Smooth muscle cell (in vitro differentiated cells): Measurements from ENCODE around the gene CPA5. TPM values are rescaled to one million over a fixed set of nuclear protein-coding genes. Genes with fewer than 3 reads are reported as not detected.

Experiments
- polyA plus RNA-seq: library from polyadenylated mRNA; unstranded; fragments of >200 nt; fragmentation: Nextera tagmentation; extraction: Ambion mirVana; gene quantifications from 2 replicates; pipeline ENCODE4 v1.2.1, GENCODE V29; 2016
- total RNA-seq: library from RNA; depleted of rRNA; stranded (reverse); fragments of >200 nt; gene quantifications from 2 replicates; pipeline ENCODE4 v1.2.3, GENCODE V29; 2014

The CPA5 gene
- total and polyA plus RNA-seq, 2 experiments from 2014 or later, result not detected

Other genes with a start within 250 kb of the CPA5 start
- 20.3 and 23.0 TPM in 2 replicates for gene TMEM209, start 139.4 kb upstream of the CPA5 start, total RNA-seq
- gene TMEM209, start 139.4 kb upstream of the CPA5 start, polyA plus RNA-seq, result 15.1 and 18.2 TPM in 2 replicates
- not detected in 2 replicates for gene SSMEM1, start 137.0 kb upstream of the CPA5 start, total RNA-seq
- not detected in 2 replicates for gene SSMEM1, start 137.0 kb upstream of the CPA5 start, polyA plus RNA-seq
- gene CPA2, start 78.0 kb upstream of the CPA5 start, total RNA-seq, result not detected in 2 replicates
- gene CPA2, start 78.0 kb upstream of the CPA5 start, polyA plus RNA-seq, result 0.18 TPM in 1 of 2 replicates, not detected in the other
- 8.8 and 14.8 TPM in 2 replicates for gene CPA4, start 51.7 kb upstream of the CPA5 start, total RNA-seq
- gene CPA4, start 51.7 kb upstream of the CPA5 start, polyA plus RNA-seq, result 6.3 and 12.3 TPM in 2 replicates
- gene CPA1, start 35.7 kb downstream of the CPA5 start, total RNA-seq, result 0.90 TPM in 2 replicates
- 1.7 and 3.8 TPM in 2 replicates for gene CPA1, start 35.7 kb downstream of the CPA5 start, polyA plus RNA-seq
- gene CEP41, start 96.2 kb downstream of the CPA5 start, total RNA-seq, result 18.3 and 23.0 TPM in 2 replicates
- 27.1 and 35.1 TPM in 2 replicates for gene CEP41, start 96.2 kb downstream of the CPA5 start, polyA plus RNA-seq
- 1,229 and 1,648 TPM in 2 replicates for gene MEST, start 147.3 kb downstream of the CPA5 start, total RNA-seq
- 1,158 and 1,655 TPM in 2 replicates for gene MEST, start 147.3 kb downstream of the CPA5 start, polyA plus RNA-seq